Esophagus squamous epithelium (tissue), 4 donors: Measurements from ENCODE around the gene SLC5A4.

Experiments used
- CTCF ChIP-seq, 6 experiments: fragments of 450-650 bp in 4 of 6; fragments of 200-600 bp in 2 of 6; sonication (generic) in 2 of 6; IDR thresholded peaks; one replicate each; pipeline ENCODE4 v1.5.1; 2016 to 2019; ENCODE audit warnings: antibody characterized with exemption in 6 of 6, mild to moderate bottlenecking in 4 of 6, moderate library complexity in 4 of 6
- POLR2A ChIP-seq, 4 donors: fragments of 450-650 bp; IDR thresholded peaks; one replicate each; pipeline ENCODE4 v1.6.1; 2017; ENCODE audit warnings: antibody characterized with exemption in 4 of 4, mild to moderate bottlenecking in 4 of 4, moderate library complexity in 3 of 4

- TF ChIP-seq CTCF (IDR thresholded peaks at IDR 0.05) (no peak), POLR2A (IDR thresholded peaks at IDR 0.05) (no peak)
Observed at GRCh38 chr22:32237906-32238305, 17.2 kb downstream of the SLC5A4 start.
